K562 (cell line): ENCODE results near the gene PLAAT4.
A peak's percentile ranks its signal among the peaks of the same experiment; 100 is the strongest.

Source experiments
- NCOA2 ChIP-seq, 2 experiments: fragments of 450-650 bp; IDR thresholded peaks; 2 replicates each; pipeline ENCODE4 v1.6.1; 2018; ENCODE audit warnings: mild to moderate bottlenecking in 2 of 2, moderate library complexity in 1 of 2; ENCODE audit not compliant: partially characterized antibody in 2 of 2
- THRAP3 ChIP-seq: fragments of 450-650 bp; IDR thresholded peaks from 2 replicates; pipeline ENCODE4 v1.6.1; 2016; ENCODE audit warnings: mild to moderate bottlenecking, inconsistent platforms, borderline replicate concordance
- ZNF140 ChIP-seq: fragments of 250-450 bp; sonication (Bioruptor Pico); IDR thresholded peaks from 2 replicates; pipeline ENCODE4 v1.8.0; 2021; ENCODE audit warnings: moderate library complexity, mild to moderate bottlenecking, inconsistent platforms
- ZNF431 ChIP-seq: sonication (generic); formaldehyde crosslinking; IDR thresholded peaks from 2 replicates; pipeline ENCODE4 v1.8.0; 2022; ENCODE audit warnings: mild to moderate bottlenecking, missing genetic modification reagents
- ZSCAN29 ChIP-seq: fragments of 450-650 bp; IDR thresholded peaks from 2 replicates; pipeline ENCODE4 v1.6.1; 2017

GRCh38 chr11:63491636-63492372, 44.8 kb upstream of the PLAAT4 start:
- TF ChIP-seq ZNF140 (CRISPR knock-in tag) = no peak
- TF ChIP-seq ZSCAN29 = peak; percentile 76; the same call in 1 of the 2 replicates
- TF ChIP-seq NCOA2 (IDR thresholded peaks at IDR 0.05; ENCODE audit: partially characterized antibody in 2 of 2) = no peak
- no peak for TF ChIP-seq ZNF431 (CRISPR knock-in tag)
- no peak for TF ChIP-seq THRAP3
